Measurements from ENCODE around the gene KREMEN2.

KREMEN2 gene

DNA sequence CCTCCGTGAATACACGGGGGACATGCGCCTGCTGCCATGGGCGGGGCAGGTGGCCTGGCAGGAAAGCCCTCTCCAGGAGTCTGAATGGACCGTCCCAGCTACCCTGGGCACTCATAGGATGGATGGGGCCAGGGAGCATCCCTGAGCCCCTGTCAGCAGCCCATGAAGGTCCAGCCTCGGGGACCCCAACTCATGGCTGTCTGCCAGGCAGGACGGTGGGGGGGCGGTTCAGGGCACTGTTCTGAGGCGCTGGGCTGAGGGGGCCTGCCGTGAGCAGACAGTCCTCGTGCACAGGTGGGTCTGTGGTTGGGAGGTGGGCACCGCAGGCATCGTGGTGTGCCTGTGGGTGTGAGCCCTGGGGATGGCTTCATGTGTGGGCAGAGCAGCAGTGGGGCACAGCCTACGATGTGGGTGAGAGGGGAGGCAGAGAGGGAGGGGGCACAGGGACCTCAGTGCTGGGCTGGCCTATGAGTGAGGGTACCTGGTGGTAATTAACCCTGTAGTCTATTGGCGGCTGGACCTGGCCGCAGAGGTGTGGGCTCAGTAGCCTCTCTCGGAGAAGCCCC is 22.6 kb downstream of the KREMEN2 start:
- H3K9ac ChIP-seq, result no peak overlapping the region
- peaks cover 81% of the 10 kb centered on the region for H3K27me3 ChIP-seq (ENCODE audit: insufficient read depth, low read depth)
- H4K20me1 ChIP-seq (ENCODE audit: insufficient read depth), result no peaks in the 10 kb centered on the region
- H3K4me3 ChIP-seq (IDR thresholded peaks at IDR 0.05; ENCODE audit: insufficient read depth, low read depth, low read length), result no peak overlapping the region
- TF ChIP-seq, protein P1, sequence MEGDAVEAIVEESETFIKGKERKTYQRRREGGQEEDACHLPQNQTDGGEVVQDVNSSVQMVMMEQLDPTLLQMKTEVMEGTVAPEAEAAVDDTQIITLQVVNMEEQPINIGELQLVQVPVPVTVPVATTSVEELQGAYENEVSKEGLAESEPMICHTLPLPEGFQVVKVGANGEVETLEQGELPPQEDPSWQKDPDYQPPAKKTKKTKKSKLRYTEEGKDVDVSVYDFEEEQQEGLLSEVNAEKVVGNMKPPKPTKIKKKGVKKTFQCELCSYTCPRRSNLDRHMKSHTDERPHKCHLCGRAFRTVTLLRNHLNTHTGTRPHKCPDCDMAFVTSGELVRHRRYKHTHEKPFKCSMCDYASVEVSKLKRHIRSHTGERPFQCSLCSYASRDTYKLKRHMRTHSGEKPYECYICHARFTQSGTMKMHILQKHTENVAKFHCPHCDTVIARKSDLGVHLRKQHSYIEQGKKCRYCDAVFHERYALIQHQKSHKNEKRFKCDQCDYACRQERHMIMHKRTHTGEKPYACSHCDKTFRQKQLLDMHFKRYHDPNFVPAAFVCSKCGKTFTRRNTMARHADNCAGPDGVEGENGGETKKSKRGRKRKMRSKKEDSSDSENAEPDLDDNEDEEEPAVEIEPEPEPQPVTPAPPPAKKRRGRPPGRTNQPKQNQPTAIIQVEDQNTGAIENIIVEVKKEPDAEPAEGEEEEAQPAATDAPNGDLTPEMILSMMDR (conservative IDR thresholded peaks at IDR 0.05; ENCODE audit: low read depth, low read length), result no peak
- H3K79me2 ChIP-seq (ENCODE audit: insufficient read depth, low read depth), result no peaks in the 10 kb centered on the region
- peaks cover 21% of the 10 kb centered on the region for H3K4me1 ChIP-seq (ENCODE audit: low read depth, poor library complexity, severe bottlenecking)
- H3K27ac ChIP-seq, result no peak overlapping the region
- no peaks in the 10 kb centered on the region for H3K36me3 ChIP-seq (ENCODE audit: insufficient read depth)
- no peak overlapping the region for H2AFZ ChIP-seq (ENCODE audit: low read depth)
- H3K4me2 ChIP-seq, result no peak overlapping the region

DNA sequence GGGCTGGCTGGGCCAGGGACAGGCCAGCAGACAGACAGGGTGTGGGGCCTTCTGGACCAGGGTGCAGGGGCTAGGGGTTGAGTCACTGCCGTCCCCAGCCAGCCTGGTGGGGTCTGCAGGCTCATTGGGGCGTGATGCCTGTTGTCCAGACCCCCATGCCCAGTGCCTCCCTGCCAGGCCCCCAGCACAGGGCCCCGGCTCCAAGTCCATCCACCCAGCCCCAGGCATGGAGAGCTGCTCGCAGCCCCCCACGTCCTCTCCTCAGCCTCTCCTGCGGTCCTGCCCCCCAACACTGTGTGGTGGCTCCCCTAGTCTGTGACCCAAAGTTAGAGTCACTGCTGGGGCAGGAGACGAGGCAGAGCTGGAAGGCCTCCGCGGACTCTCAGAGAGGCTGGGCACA is 23.2 kb downstream of the KREMEN2 start:
- no peak overlapping the region for H3K4me3 ChIP-seq (IDR thresholded peaks at IDR 0.05; ENCODE audit: insufficient read depth, low read depth, low read length)
- TF ChIP-seq, protein P1 (conservative IDR thresholded peaks at IDR 0.05; ENCODE audit: low read depth, low read length), result no peak
- H3K4me2 ChIP-seq, result no peak overlapping the region
- peaks cover 86% of the 10 kb centered on the region for H3K27me3 ChIP-seq (ENCODE audit: insufficient read depth, low read depth)
- no peaks in the 10 kb centered on the region for H3K79me2 ChIP-seq (ENCODE audit: insufficient read depth, low read depth)
- H4K20me1 ChIP-seq (ENCODE audit: insufficient read depth), result no peaks in the 10 kb centered on the region
- no peak overlapping the region for H3K27ac ChIP-seq
- no peak overlapping the region for H3K9ac ChIP-seq
- no peak overlapping the region for H2AFZ ChIP-seq (ENCODE audit: low read depth)
- peaks cover 21% of the 10 kb centered on the region for H3K4me1 ChIP-seq (ENCODE audit: low read depth, poor library complexity, severe bottlenecking)
- H3K36me3 ChIP-seq (ENCODE audit: insufficient read depth), result no peaks in the 10 kb centered on the region

DNA sequence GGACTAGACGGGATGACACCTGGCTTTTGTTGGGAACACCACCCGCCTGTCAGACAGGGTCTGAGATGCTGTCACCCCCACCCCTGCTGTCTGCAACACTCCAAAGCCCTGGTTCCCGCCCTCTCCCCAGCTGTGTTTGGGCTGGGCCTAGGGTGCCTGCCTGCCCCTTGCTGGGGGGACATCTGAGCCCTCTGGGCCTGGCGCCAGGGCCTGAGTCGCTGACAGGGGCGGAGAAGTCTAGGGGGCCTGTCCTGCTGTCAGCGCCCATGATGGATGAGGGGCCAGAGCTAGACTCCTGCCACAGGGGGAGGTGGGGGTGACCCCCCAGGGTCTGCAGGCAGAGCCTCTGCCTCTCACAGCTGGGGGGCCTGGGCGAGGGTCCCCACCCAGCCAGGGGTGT is 23.8 kb downstream of the KREMEN2 start:
- Histone ChIP-seq H4K20me1 (ENCODE audit: insufficient read depth) (no peaks in the 10 kb centered on the region), H3K4me2 (no peak overlapping the region), H3K4me3 (IDR thresholded peaks at IDR 0.05; ENCODE audit: insufficient read depth, low read depth, low read length) (no peak overlapping the region), H2AFZ (ENCODE audit: low read depth) (no peak overlapping the region), H3K79me2 (ENCODE audit: insufficient read depth, low read depth) (no peaks in the 10 kb centered on the region), H3K27ac (no peak overlapping the region), H3K9ac (no peak overlapping the region), H3K27me3 (ENCODE audit: insufficient read depth, low read depth) (peaks cover 92% of the 10 kb centered on the region), H3K4me1 (ENCODE audit: low read depth, poor library complexity, severe bottlenecking) (peaks cover 21% of the 10 kb centered on the region), H3K36me3 (ENCODE audit: insufficient read depth) (no peaks in the 10 kb centered on the region)
- TF ChIP-seq, protein P1 (conservative IDR thresholded peaks at IDR 0.05; ENCODE audit: low read depth, low read length), result no peak

DNA sequence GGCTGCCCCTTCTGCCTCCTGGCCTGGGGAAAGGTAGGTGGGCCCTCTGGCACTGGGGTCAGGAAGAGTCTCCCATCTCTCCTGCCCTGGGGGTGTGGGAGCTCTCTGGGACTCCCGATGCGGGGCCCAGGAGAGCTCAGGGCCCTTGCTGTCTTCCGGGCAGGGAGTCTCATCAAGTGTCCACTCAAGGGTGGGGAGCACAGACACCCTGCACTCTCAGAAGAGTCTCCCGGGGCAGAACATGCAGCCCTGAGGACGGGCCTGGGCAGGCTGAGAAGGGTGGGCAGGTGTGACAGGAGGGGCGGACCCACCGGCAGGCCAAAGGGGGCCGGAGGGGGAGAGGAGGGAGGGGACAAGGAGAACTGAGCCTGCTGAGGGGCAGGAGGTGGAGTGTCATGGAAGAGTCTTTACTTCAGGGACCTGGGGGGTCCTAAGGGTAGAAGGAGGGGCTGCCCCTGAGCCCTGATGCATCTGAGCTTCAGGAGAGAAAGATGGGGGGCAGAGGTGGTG is 24.6 kb downstream of the KREMEN2 start:
- TF ChIP-seq, protein P1 (conservative IDR thresholded peaks at IDR 0.05; ENCODE audit: low read depth, low read length), result no peak
- Histone ChIP-seq H3K4me3 (IDR thresholded peaks at IDR 0.05; ENCODE audit: insufficient read depth, low read depth, low read length) (no peak overlapping the region), H3K4me1 (ENCODE audit: low read depth, poor library complexity, severe bottlenecking) (peaks cover 13% of the 10 kb centered on the region), H3K4me2 (no peak overlapping the region), H3K79me2 (ENCODE audit: insufficient read depth, low read depth) (no peaks in the 10 kb centered on the region), H3K36me3 (ENCODE audit: insufficient read depth) (no peaks in the 10 kb centered on the region), H3K27ac (no peak overlapping the region), H3K9ac (no peak overlapping the region), H2AFZ (ENCODE audit: low read depth) (no peak overlapping the region), H4K20me1 (ENCODE audit: insufficient read depth) (no peaks in the 10 kb centered on the region), H3K27me3 (ENCODE audit: insufficient read depth, low read depth) (peaks cover 100% of the 10 kb centered on the region)
